ENCODE data around the gene DNM3.

- TF ChIP-seq CTCF (IDR thresholded peaks at IDR 0.05) (no peak), POLR2A (IDR thresholded peaks at IDR 0.05) (no peak)
These were observed 601.7 kb downstream of the DNM3 start for GRCh38 chr1:172442843-172443565.

Data from adrenal gland (tissue), 5 donors.